OCI-LY1 (cell line): Measurements from ENCODE around the gene RNASE8.

Source experiments
- EZH2 ChIP-seq: fragments of 200-600 bp; sonication (generic), shearing (Covaris generic); IDR thresholded peaks from 2 replicates; pipeline ENCODE4 v1.8.0; 2017; ENCODE audit warnings: borderline replicate concordance, mixed run types, mild to moderate bottlenecking, antibody characterized with exemption, low read length, moderate library complexity, mixed read lengths
- TF ChIP-seq, protein P1 (sequence below): fragments of 200-600 bp; sonication (generic), shearing (Covaris generic); IDR thresholded peaks from 2 replicates; pipeline ENCODE4 v1.5.1; 2017; ENCODE audit warnings: mild to moderate bottlenecking, antibody characterized with exemption, low read length, moderate library complexity, mixed read lengths

DNA sequence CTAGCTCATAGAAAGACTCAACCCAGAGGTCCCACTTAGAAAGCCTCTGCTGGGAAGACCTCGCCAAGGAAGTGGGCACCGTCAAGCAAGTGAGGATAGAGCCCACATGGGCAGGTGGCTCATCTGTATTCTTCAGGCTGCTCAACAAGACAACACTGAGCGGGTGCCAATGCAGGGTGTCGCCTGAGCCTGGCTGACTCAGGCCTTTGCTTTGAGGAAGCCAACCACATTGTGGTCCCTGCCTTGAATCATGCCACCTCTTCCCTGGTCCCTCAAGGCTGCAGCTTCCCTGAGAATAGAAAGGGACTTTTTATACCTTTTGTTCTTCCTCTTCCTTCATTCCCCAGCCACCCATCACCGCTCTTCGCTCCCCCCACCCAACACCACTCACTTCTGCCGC is 20.9 kb upstream of the RNASE8 start:
- TF ChIP-seq, protein P1, sequence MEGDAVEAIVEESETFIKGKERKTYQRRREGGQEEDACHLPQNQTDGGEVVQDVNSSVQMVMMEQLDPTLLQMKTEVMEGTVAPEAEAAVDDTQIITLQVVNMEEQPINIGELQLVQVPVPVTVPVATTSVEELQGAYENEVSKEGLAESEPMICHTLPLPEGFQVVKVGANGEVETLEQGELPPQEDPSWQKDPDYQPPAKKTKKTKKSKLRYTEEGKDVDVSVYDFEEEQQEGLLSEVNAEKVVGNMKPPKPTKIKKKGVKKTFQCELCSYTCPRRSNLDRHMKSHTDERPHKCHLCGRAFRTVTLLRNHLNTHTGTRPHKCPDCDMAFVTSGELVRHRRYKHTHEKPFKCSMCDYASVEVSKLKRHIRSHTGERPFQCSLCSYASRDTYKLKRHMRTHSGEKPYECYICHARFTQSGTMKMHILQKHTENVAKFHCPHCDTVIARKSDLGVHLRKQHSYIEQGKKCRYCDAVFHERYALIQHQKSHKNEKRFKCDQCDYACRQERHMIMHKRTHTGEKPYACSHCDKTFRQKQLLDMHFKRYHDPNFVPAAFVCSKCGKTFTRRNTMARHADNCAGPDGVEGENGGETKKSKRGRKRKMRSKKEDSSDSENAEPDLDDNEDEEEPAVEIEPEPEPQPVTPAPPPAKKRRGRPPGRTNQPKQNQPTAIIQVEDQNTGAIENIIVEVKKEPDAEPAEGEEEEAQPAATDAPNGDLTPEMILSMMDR: no peak
- TF ChIP-seq EZH2: no peak
